A172 (cell line): ENCODE measurements around the gene OR4C13. TPM values are rescaled to one million over a fixed set of nuclear protein-coding genes. Genes with fewer than 3 reads are reported as not detected.
"Not testable (repeated sequence)": the region's sequence is repeated elsewhere in the genome, so short reads cannot be mapped to it uniquely, and the experiment has no call there.

ENCODE experiments used
- DNase-seq: peaks from one replicate; pipeline ENCODE4 v3.0.0-alpha.2; 2015; ENCODE audit warnings: low spot score
- total RNA-seq: library from RNA; depleted of rRNA; stranded (reverse); fragments of >200 nt; shearing (Covaris generic); gene quantifications from 2 replicates; pipeline ENCODE4 v1.2.3, GENCODE V29; 2014; rRNA removed

Gene OR4C13
- total RNA-seq = not detected in 2 replicates

DNA sequence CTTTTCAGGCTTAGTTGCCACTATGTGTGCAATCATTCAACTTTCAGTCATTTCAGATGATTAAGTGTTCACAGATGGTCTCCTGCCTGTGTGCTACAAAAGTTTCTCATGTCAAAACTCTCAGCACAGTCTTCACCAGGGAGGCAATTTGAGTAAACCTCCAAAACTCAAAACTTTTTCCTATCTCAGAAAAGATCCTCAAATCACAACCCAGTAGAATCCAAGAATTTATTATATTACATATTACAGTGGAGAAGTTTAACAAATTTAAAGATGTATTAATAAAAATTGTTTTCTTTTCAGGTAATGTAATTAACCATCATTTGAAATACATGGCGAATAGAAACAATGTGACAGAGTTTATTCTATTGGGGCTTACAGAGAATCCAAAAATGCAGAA lies at the start of gene OR4C13:
Gene OR4C13 (plus strand): TSS at position 301 of the 400 bp plus-strand sequence. CDS start 32 bp downstream, at position 333.
- DNase-seq = no peak

GRCh38 chr11:49911516-49911915 lies 40.7 kb upstream of the OR4C13 start:
- not testable (repeated sequence) for DNase-seq

- not testable (repeated sequence) for DNase-seq
Observed at GRCh38 chr11:49948701-49949100, 3.5 kb upstream of the OR4C13 start.

DNA sequence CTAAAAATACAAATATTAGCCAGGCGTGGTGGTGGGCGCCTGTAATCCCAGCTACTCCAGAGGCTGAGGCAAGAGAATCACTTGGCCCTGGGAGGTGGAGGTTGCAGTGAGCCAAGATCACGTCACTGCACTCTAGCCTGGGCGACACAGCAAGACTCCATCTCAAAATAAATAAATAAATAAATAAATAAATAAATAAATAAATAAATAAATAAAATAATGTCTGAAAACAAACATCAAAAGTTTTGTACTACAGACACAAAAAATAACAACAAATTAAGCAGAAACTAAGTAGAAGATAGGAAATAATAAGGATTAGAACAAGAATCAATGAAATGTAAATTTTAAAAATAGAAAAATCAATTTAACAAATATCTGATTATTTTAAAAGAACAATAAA lies 21.2 kb downstream of the OR4C13 start:
- not testable (repeated sequence) for DNase-seq

DNA sequence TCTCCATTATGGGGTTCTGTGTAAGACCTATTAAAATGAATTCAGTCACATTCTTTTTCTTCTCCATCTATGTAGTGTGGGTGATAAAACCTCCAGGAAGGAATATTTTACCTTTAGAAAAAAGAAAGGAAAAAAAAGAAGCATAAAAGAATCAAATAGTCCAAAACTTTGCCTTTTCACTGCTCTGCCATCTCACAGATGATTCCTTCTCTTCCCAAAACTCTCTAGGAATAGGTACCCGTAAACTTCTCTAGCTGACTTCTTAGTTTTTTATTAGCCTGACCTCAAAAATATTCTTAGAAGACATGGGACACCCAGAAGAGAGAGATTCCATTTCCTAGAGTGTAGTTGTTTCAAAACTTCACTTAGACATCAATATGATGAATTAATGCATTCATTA lies 30.2 kb downstream of the OR4C13 start, which contains the start of gene OR4C12:
Gene OR4C12 (minus strand): TSS at position 101 of the 400 bp plus-strand sequence. CDS start 34 bp downstream, at position 67.
- not testable (repeated sequence) for DNase-seq

- DNase-seq = peak; percentile 67
Observed at GRCh38 chr11:49995565-49995964, 43.4 kb downstream of the OR4C13 start.

Other genes starting within 250 kb of the OR4C13 start
- gene OR4C12, start 30.1 kb downstream of the OR4C13 start, total RNA-seq = not detected in 2 replicates
- gene OR4C45, start 80.5 kb downstream of the OR4C13 start, total RNA-seq = not detected in 2 replicates